Measurements from ENCODE around the gene EHMT2. TPM values are rescaled to one million over a fixed set of nuclear protein-coding genes. Genes with fewer than 3 reads are reported as not detected.

The EHMT2 gene
- 29.5 and 47.8 TPM in 2 replicates for total RNA-seq

GRCh38 chr6:31897612-31898382 is at the start of gene EHMT2:
EHMT2 (minus strand) TSS chr6:31897698; CDS start chr6:31897677, 21 bp downstream.

GRCh38 chr6:31945507-31946369 is 48.2 kb upstream of the EHMT2 start, which contains the start of gene CFB:
CFB (plus strand) TSS chr6:31946095; CDS start chr6:31946222, 127 bp downstream.

GRCh38 chr6:31927242-31927862 is 29.9 kb upstream of the EHMT2 start, which contains the start of gene C2:
C2 (plus strand) TSS chr6:31927717; CDS start chr6:31927753, 36 bp downstream.

GRCh38 chr6:31901953-31902643 is 4.6 kb upstream of the EHMT2 start, which contains the start of gene ZBTB12:
ZBTB12 (minus strand) TSS chr6:31902086; CDS start chr6:31901305, 781 bp downstream.

GRCh38 chr6:31878726-31879125 is 18.8 kb downstream of the EHMT2 start, which contains the start of gene SLC44A4:
SLC44A4 (minus strand) TSS chr6:31878997; CDS start chr6:31878980, 17 bp downstream.

GRCh38 chr6:31862344-31863235 is 34.9 kb downstream of the EHMT2 start, which contains the start of gene NEU1:
NEU1 (minus strand) TSS chr6:31862821; CDS start chr6:31862776, 45 bp downstream.

Other genes with a start within 250 kb of the EHMT2 start
- gene BAG6, start 245.0 kb downstream of the EHMT2 start, total RNA-seq: 169 and 177 TPM in 2 replicates
- gene APOM, start 241.8 kb downstream of the EHMT2 start, total RNA-seq: 2.0 and 2.3 TPM in 2 replicates
- gene C6orf47, start 236.9 kb downstream of the EHMT2 start, total RNA-seq: 18.5 and 21.9 TPM in 2 replicates
- gene GPANK1, start 232.7 kb downstream of the EHMT2 start, total RNA-seq: 21.4 and 23.7 TPM in 2 replicates
- gene CSNK2B, start 231.6 kb downstream of the EHMT2 start, total RNA-seq: 208 and 235 TPM in 2 replicates
- 0.44 and 0.50 TPM in 2 replicates for gene LY6G5B, start 227.7 kb downstream of the EHMT2 start, total RNA-seq
- gene LY6G5C, start 216.6 kb downstream of the EHMT2 start, total RNA-seq: 0.34 TPM in 1 of 2 replicates, not detected in the other
- 19.1 and 24.3 TPM in 2 replicates for gene ABHD16A, start 194.4 kb downstream of the EHMT2 start, total RNA-seq
- gene LY6G6F, start 190.8 kb downstream of the EHMT2 start, total RNA-seq: not detected in 2 replicates
- gene LY6G6D, start 182.3 kb downstream of the EHMT2 start, total RNA-seq: not detected in 2 replicates
- gene LY6G6C, start 176.0 kb downstream of the EHMT2 start, total RNA-seq: not detected in 2 replicates
- 0.06 TPM in 1 of 2 replicates, not detected in the other for gene MPIG6B, start 174.3 kb downstream of the EHMT2 start, total RNA-seq
- 48.5 and 60.7 TPM in 2 replicates for gene DDAH2, start 168.4 kb downstream of the EHMT2 start, total RNA-seq
- gene CLIC1, start 161.2 kb downstream of the EHMT2 start, total RNA-seq: 293 and 305 TPM in 2 replicates
- gene MSH5, start 157.7 kb downstream of the EHMT2 start, total RNA-seq: 1.6 and 4.2 TPM in 2 replicates
- 0.44 and 0.50 TPM in 2 replicates for gene SAPCD1, start 135.0 kb downstream of the EHMT2 start, total RNA-seq
- 0.10 and 0.12 TPM in 2 replicates for gene VWA7, start 120.4 kb downstream of the EHMT2 start, total RNA-seq
- gene VARS1, start 101.9 kb downstream of the EHMT2 start, total RNA-seq: 54.7 and 63.3 TPM in 2 replicates
- 36.0 and 38.2 TPM in 2 replicates for gene LSM2, start 90.7 kb downstream of the EHMT2 start, total RNA-seq
- gene HSPA1L, start 82.4 kb downstream of the EHMT2 start, total RNA-seq: 0.62 and 1.7 TPM in 2 replicates
- 93.9 and 97.6 TPM in 2 replicates for gene HSPA1A, start 82.2 kb downstream of the EHMT2 start, total RNA-seq
- 101 and 110 TPM in 2 replicates for gene HSPA1B, start 70.0 kb downstream of the EHMT2 start, total RNA-seq
- 36.7 and 43.2 TPM in 2 replicates for gene NEU1, start 34.9 kb downstream of the EHMT2 start, total RNA-seq
- gene SLC44A4, start 18.7 kb downstream of the EHMT2 start, total RNA-seq: not detected in 2 replicates
- 2.1 and 2.5 TPM in 2 replicates for gene ZBTB12, start 4.4 kb upstream of the EHMT2 start, total RNA-seq
- gene C2, start 30.0 kb upstream of the EHMT2 start, total RNA-seq: 10.4 and 16.9 TPM in 2 replicates
- gene CFB, start 48.4 kb upstream of the EHMT2 start, total RNA-seq: 47.7 and 56.5 TPM in 2 replicates
- gene NELFE, start 61.3 kb upstream of the EHMT2 start, total RNA-seq: 55.8 and 57.5 TPM in 2 replicates
- 24.6 and 28.9 TPM in 2 replicates for gene SKIC2, start 61.5 kb upstream of the EHMT2 start, total RNA-seq
- 11.5 and 15.8 TPM in 2 replicates for gene DXO, start 74.4 kb upstream of the EHMT2 start, total RNA-seq
- gene C4A, start 84.4 kb upstream of the EHMT2 start, total RNA-seq: 39.7 and 65.0 TPM in 2 replicates
- gene C4B, start 117.1 kb upstream of the EHMT2 start, total RNA-seq: 25.2 and 46.6 TPM in 2 replicates
- 0.15 TPM in 1 of 2 replicates, not detected in the other for gene CYP21A2, start 140.7 kb upstream of the EHMT2 start, total RNA-seq
- 35.8 and 38.3 TPM in 2 replicates for gene TNXB, start 211.6 kb upstream of the EHMT2 start, total RNA-seq
- 31.5 and 31.7 TPM in 2 replicates for gene ATF6B, start 230.5 kb upstream of the EHMT2 start, total RNA-seq
- 4.3 and 4.7 TPM in 2 replicates for gene FKBPL, start 232.6 kb upstream of the EHMT2 start, total RNA-seq